ENCODE data around the gene ARL13B.

- no peak for TF ChIP-seq CTCF (IDR thresholded peaks at IDR 0.05)
- TF ChIP-seq POLR2A (IDR thresholded peaks at IDR 0.05): no peak
Observed at GRCh38 chr3:94089126-94089525, 109.2 kb downstream of the ARL13B start.

Data from uterus (tissue), 2 donors.